Measurements from ENCODE around the gene KAZN.

KAZN gene

GRCh38 chr1:14851760-14852159, 253.3 kb downstream of the KAZN start:
- Mint-ChIP-seq H3K9me3 (no peaks in the 10 kb centered on the region), H3K27ac (no peak overlapping the region), H3K4me3 (no peak overlapping the region), H3K36me3 (ENCODE audit: low read depth) (peaks cover 9% of the 10 kb centered on the region), H3K27me3 (ENCODE audit: low read depth, poor library complexity) (peaks cover 6% of the 10 kb centered on the region), H3K4me1 (peaks cover 51% of the 10 kb centered on the region)
- DNase-seq, result no peak
- TF ChIP-seq CTCF (IDR thresholded peaks at IDR 0.05), result no peak

- Mint-ChIP-seq H3K36me3 (ENCODE audit: low read depth) (peaks cover 9% of the 10 kb centered on the region), H3K9me3 (no peaks in the 10 kb centered on the region)
Observed at GRCh38 chr1:14852291-14852690, 253.8 kb downstream of the KAZN start.

GRCh38 chr1:14853518-14853917, 255.0 kb downstream of the KAZN start:
- DNase-seq, result no peak
- Mint-ChIP-seq H3K4me1 (peaks cover 43% of the 10 kb centered on the region), H3K27me3 (ENCODE audit: low read depth, poor library complexity) (peaks cover 2% of the 10 kb centered on the region), H3K4me3 (no peak overlapping the region), H3K27ac (no peak overlapping the region), H3K36me3 (ENCODE audit: low read depth) (peaks cover 9% of the 10 kb centered on the region), H3K9me3 (no peaks in the 10 kb centered on the region)
- no peak for TF ChIP-seq CTCF (IDR thresholded peaks at IDR 0.05)

More at GRCh38 chr1:14852291-14852690, 253.8 kb downstream of the KAZN start:
- TF ChIP-seq CTCF (IDR thresholded peaks at IDR 0.05), result no peak
- H3K27ac Mint-ChIP-seq, result no peak overlapping the region
- H3K4me1 Mint-ChIP-seq, result peaks cover 49% of the 10 kb centered on the region
- H3K27me3 Mint-ChIP-seq (ENCODE audit: low read depth, poor library complexity), result peaks cover 6% of the 10 kb centered on the region
- DNase-seq, result no peak
- no peak overlapping the region for H3K4me3 Mint-ChIP-seq

GRCh38 chr1:14855268-14855667, 256.8 kb downstream of the KAZN start:
- no peaks in the 10 kb centered on the region for H3K9me3 Mint-ChIP-seq
- peaks cover 34% of the 10 kb centered on the region for H3K4me1 Mint-ChIP-seq
- no peak for DNase-seq
- peaks cover 9% of the 10 kb centered on the region for H3K36me3 Mint-ChIP-seq (ENCODE audit: low read depth)
- no peak for TF ChIP-seq CTCF (IDR thresholded peaks at IDR 0.05)
- H3K4me3 Mint-ChIP-seq, result no peak overlapping the region
- H3K27ac Mint-ChIP-seq, result no peak overlapping the region
- peaks cover 2% of the 10 kb centered on the region for H3K27me3 Mint-ChIP-seq (ENCODE audit: low read depth, poor library complexity)

- no peak for DNase-seq
- H3K9me3 Mint-ChIP-seq, result no peaks in the 10 kb centered on the region
- peaks cover 9% of the 10 kb centered on the region for H3K36me3 Mint-ChIP-seq (ENCODE audit: low read depth)
- no peak for TF ChIP-seq CTCF (IDR thresholded peaks at IDR 0.05)
- peaks cover 34% of the 10 kb centered on the region for H3K4me1 Mint-ChIP-seq
- no peak overlapping the region for H3K27ac Mint-ChIP-seq
- peaks cover 2% of the 10 kb centered on the region for H3K27me3 Mint-ChIP-seq (ENCODE audit: low read depth, poor library complexity)
- no peak overlapping the region for H3K4me3 Mint-ChIP-seq
Observed at GRCh38 chr1:14855801-14856200, 257.3 kb downstream of the KAZN start.

GRCh38 chr1:14857436-14858195, 259.1 kb downstream of the KAZN start:
- Mint-ChIP-seq H3K36me3 (ENCODE audit: low read depth) (peaks cover 9% of the 10 kb centered on the region), H3K4me1 (peaks cover 34% of the 10 kb centered on the region), H3K27me3 (ENCODE audit: low read depth, poor library complexity) (peaks cover 2% of the 10 kb centered on the region), H3K4me3 (no peak overlapping the region), H3K27ac (no peak overlapping the region), H3K9me3 (no peaks in the 10 kb centered on the region)
- no peak for TF ChIP-seq CTCF (IDR thresholded peaks at IDR 0.05)
- no peak for DNase-seq

All from nephron progenitor cell (in vitro differentiated cells).